Measurements from ENCODE around the gene TRIB2. TPM values are rescaled to one million over a fixed set of nuclear protein-coding genes. Genes with fewer than 3 reads are reported as not detected.

TRIB2 gene
- total RNA-seq, 2 experiments from 2014 or later, result 4.9 to 5.3 TPM

- peaks cover 13% of the 10 kb centered on the region for H3K4me1 Mint-ChIP-seq (ENCODE audit: low read depth)
- H3K27me3 Mint-ChIP-seq, result no peaks in the 10 kb centered on the region
- H3K36me3 Mint-ChIP-seq, result no peaks in the 10 kb centered on the region
- no peak overlapping the region for H3K4me3 Mint-ChIP-seq
- ChIA-PET POLR2A (no interaction called here), CTCF (no interaction called here)
- peaks cover 5% of the 10 kb centered on the region for H3K9me3 Mint-ChIP-seq
- DNase-seq, result no peak
- intact Hi-C loops (cut with micrococcal nuclease), result no loop called here
- H3K27ac Mint-ChIP-seq, result no peak overlapping the region
These were observed 44.4 kb downstream of the TRIB2 start for GRCh38 chr2:12761104-12761503.

- peaks cover 13% of the 10 kb centered on the region for H3K4me1 Mint-ChIP-seq (ENCODE audit: low read depth)
- POLR2A ChIA-PET, result no interaction called here
- H3K36me3 Mint-ChIP-seq, result no peaks in the 10 kb centered on the region
- intact Hi-C loops (cut with micrococcal nuclease), result no loop called here
- H3K27ac Mint-ChIP-seq, result no peak overlapping the region
- H3K27me3 Mint-ChIP-seq, result no peaks in the 10 kb centered on the region
- DNase-seq, result no peak
- no peak overlapping the region for H3K4me3 Mint-ChIP-seq
- peaks cover 5% of the 10 kb centered on the region for H3K9me3 Mint-ChIP-seq
- CTCF ChIA-PET, result interaction anchor here (0.6 kb wide), 1 partner anchor 81 kb away, joined by 3 read pairs; no protein-coding TSS in a partner anchor
These were observed 45.6 kb downstream of the TRIB2 start for GRCh38 chr2:12762337-12762736.

GRCh38 chr2:12762976-12763375 lies 46.2 kb downstream of the TRIB2 start:
- POLR2A ChIA-PET, result no interaction called here
- Mint-ChIP-seq H3K27ac (no peak overlapping the region), H3K36me3 (no peaks in the 10 kb centered on the region), H3K27me3 (no peaks in the 10 kb centered on the region), H3K4me1 (ENCODE audit: low read depth) (peaks cover 13% of the 10 kb centered on the region), H3K9me3 (peaks cover 5% of the 10 kb centered on the region), H3K4me3 (no peak overlapping the region)
- no peak for DNase-seq
- CTCF ChIA-PET, result no interaction called here
- intact Hi-C loops (cut with micrococcal nuclease), result no loop called here

- DNase-seq, result no peak
- no peak overlapping the region for H3K4me3 Mint-ChIP-seq
- H3K4me1 Mint-ChIP-seq (ENCODE audit: low read depth), result peaks cover 13% of the 10 kb centered on the region
- H3K27me3 Mint-ChIP-seq, result peaks cover 2% of the 10 kb centered on the region
- ChIA-PET CTCF (no interaction called here), POLR2A (no interaction called here)
- no peaks in the 10 kb centered on the region for H3K36me3 Mint-ChIP-seq
- H3K9me3 Mint-ChIP-seq, result peaks cover 5% of the 10 kb centered on the region
- no peak overlapping the region for H3K27ac Mint-ChIP-seq
- intact Hi-C loops (cut with micrococcal nuclease), result no loop called here
These were observed 46.8 kb downstream of the TRIB2 start for GRCh38 chr2:12763486-12763885.

- DNase-seq, result no peak
- Mint-ChIP-seq H3K27me3 (peaks cover 3% of the 10 kb centered on the region), H3K27ac (no peak overlapping the region), H3K36me3 (no peaks in the 10 kb centered on the region), H3K9me3 (peaks cover 5% of the 10 kb centered on the region), H3K4me1 (ENCODE audit: low read depth) (peaks cover 13% of the 10 kb centered on the region), H3K4me3 (no peak overlapping the region)
- ChIA-PET POLR2A (no interaction called here), CTCF (no interaction called here)
- intact Hi-C loops (cut with micrococcal nuclease), result no loop called here
These were observed 47.5 kb downstream of the TRIB2 start for GRCh38 chr2:12764075-12764730.

- Mint-ChIP-seq H3K27me3 (peaks cover 3% of the 10 kb centered on the region), H3K27ac (no peak overlapping the region), H3K9me3 (peaks cover 5% of the 10 kb centered on the region), H3K36me3 (no peaks in the 10 kb centered on the region), H3K4me3 (no peak overlapping the region), H3K4me1 (ENCODE audit: low read depth) (peaks cover 13% of the 10 kb centered on the region)
- POLR2A ChIA-PET, result no interaction called here
- CTCF ChIA-PET, result interaction anchor here (1.3 to 1.6 kb wide), 2 partner anchors 15 to 166 kb away, joined by 3 to 4 read pairs; no protein-coding TSS in a partner anchor
- DNase-seq, result no peak
- intact Hi-C loops (cut with micrococcal nuclease), result no loop called here
These were observed 48.3 kb downstream of the TRIB2 start for GRCh38 chr2:12764849-12765605.

- Mint-ChIP-seq H3K4me1 (ENCODE audit: low read depth) (peaks cover under 1% of the 10 kb centered on the region), H3K36me3 (no peaks in the 10 kb centered on the region), H3K27me3 (peaks cover 11% of the 10 kb centered on the region), H3K27ac (no peak overlapping the region), H3K9me3 (peaks cover 5% of the 10 kb centered on the region), H3K4me3 (no peak overlapping the region)
- CTCF ChIA-PET, result interaction anchor here (1.3 to 1.6 kb wide), 2 partner anchors 13 to 165 kb away, joined by 3 to 4 read pairs; no protein-coding TSS in a partner anchor
- POLR2A ChIA-PET, result no interaction called here
- intact Hi-C loops (cut with micrococcal nuclease), result no loop called here
- no peak for DNase-seq
These were observed 49.7 kb downstream of the TRIB2 start for GRCh38 chr2:12766421-12766879.

- H3K4me3 Mint-ChIP-seq, result no peak overlapping the region
- CTCF ChIA-PET, result no interaction called here
- no peak for DNase-seq
- intact Hi-C loops (cut with micrococcal nuclease), result no loop called here
- peaks cover 5% of the 10 kb centered on the region for H3K9me3 Mint-ChIP-seq
- no peaks in the 10 kb centered on the region for H3K36me3 Mint-ChIP-seq
- H3K27ac Mint-ChIP-seq, result no peak overlapping the region
- H3K4me1 Mint-ChIP-seq (ENCODE audit: low read depth), result no peaks in the 10 kb centered on the region
- H3K27me3 Mint-ChIP-seq, result peaks cover 11% of the 10 kb centered on the region
- POLR2A ChIA-PET, result no interaction called here
These were observed 50.8 kb downstream of the TRIB2 start for GRCh38 chr2:12767541-12767940.

- Mint-ChIP-seq H3K27ac (no peak overlapping the region), H3K4me3 (no peak overlapping the region), H3K27me3 (peaks cover 11% of the 10 kb centered on the region), H3K4me1 (ENCODE audit: low read depth) (no peaks in the 10 kb centered on the region), H3K9me3 (peaks cover 5% of the 10 kb centered on the region), H3K36me3 (no peaks in the 10 kb centered on the region)
- DNase-seq, result no peak
- intact Hi-C loops (cut with micrococcal nuclease), result no loop called here
- CTCF ChIA-PET, result no interaction called here
- POLR2A ChIA-PET, result no interaction called here
These were observed 51.4 kb downstream of the TRIB2 start for GRCh38 chr2:12767996-12768624.

GRCh38 chr2:12769492-12770105 lies 52.9 kb downstream of the TRIB2 start:
- DNase-seq, result no peak
- peaks cover 11% of the 10 kb centered on the region for H3K27me3 Mint-ChIP-seq
- H3K27ac Mint-ChIP-seq, result no peak overlapping the region
- H3K36me3 Mint-ChIP-seq, result no peaks in the 10 kb centered on the region
- POLR2A ChIA-PET, result interaction anchor here (0.6 kb wide), 1 partner anchor 140 kb away, joined by 4 read pairs; no protein-coding TSS in a partner anchor
- H3K4me1 Mint-ChIP-seq (ENCODE audit: low read depth), result no peaks in the 10 kb centered on the region
- intact Hi-C loops (cut with micrococcal nuclease), result no loop called here
- no peaks in the 10 kb centered on the region for H3K9me3 Mint-ChIP-seq
- CTCF ChIA-PET, result no interaction called here
- no peak overlapping the region for H3K4me3 Mint-ChIP-seq

GRCh38 chr2:12770300-12770968 lies 53.7 kb downstream of the TRIB2 start:
- Mint-ChIP-seq H3K4me3 (no peak overlapping the region), H3K27ac (no peak overlapping the region), H3K36me3 (no peaks in the 10 kb centered on the region), H3K27me3 (peaks cover 11% of the 10 kb centered on the region), H3K4me1 (ENCODE audit: low read depth) (no peaks in the 10 kb centered on the region), H3K9me3 (no peaks in the 10 kb centered on the region)
- intact Hi-C loops (cut with micrococcal nuclease), result no loop called here
- ChIA-PET POLR2A (no interaction called here), CTCF (no interaction called here)
- DNase-seq, result no peak

GRCh38 chr2:12771154-12771553 lies 54.4 kb downstream of the TRIB2 start:
- Mint-ChIP-seq H3K4me1 (ENCODE audit: low read depth) (no peaks in the 10 kb centered on the region), H3K9me3 (no peaks in the 10 kb centered on the region), H3K27me3 (peaks cover 11% of the 10 kb centered on the region), H3K27ac (no peak overlapping the region), H3K36me3 (no peaks in the 10 kb centered on the region), H3K4me3 (no peak overlapping the region)
- DNase-seq, result no peak
- CTCF ChIA-PET, result no interaction called here
- POLR2A ChIA-PET, result no interaction called here
- intact Hi-C loops (cut with micrococcal nuclease), result no loop called here

Data from activated CD4-positive, alpha-beta memory T cell treated with anti-CD3 and anti-CD28 coated beads for 36 hours (primary cell).